H9 (cell line): ENCODE results near the gene LHPP. TPM values are rescaled to one million over a fixed set of nuclear protein-coding genes. Genes with fewer than 3 reads are reported as not detected.

Source experiments
- DNase-seq: peaks from one replicate; pipeline ENCODE4 v3.0.0-alpha.2; 2017
- H2AFZ ChIP-seq: one replicate; pipeline ENCODE4 v1.6.1; 2013; ENCODE audit warnings: mild to moderate bottlenecking, low read length, control low read depth, moderate library complexity
- H2AK5ac ChIP-seq: 2 replicates; pipeline ENCODE4 v1.6.1; 2013; ENCODE audit warnings: low read length, control low read depth, mixed read lengths; ENCODE audit not compliant: insufficient read length
- H2BK120ac ChIP-seq: one replicate; pipeline ENCODE4 v1.6.1; 2013; ENCODE audit warnings: low read depth, mild to moderate bottlenecking, low read length, control low read depth, inconsistent platforms; ENCODE audit not compliant: poor library complexity, severe bottlenecking
- H2BK12ac ChIP-seq: 2 replicates; pipeline ENCODE4 v1.6.1; 2013; ENCODE audit warnings: low read length, control low read depth, mixed read lengths, low read depth; ENCODE audit not compliant: insufficient read length
- H2BK15ac ChIP-seq: 2 replicates; pipeline ENCODE4 v1.6.1; 2013; ENCODE audit warnings: low read depth, low read length, control low read depth
- H2BK20ac ChIP-seq: one replicate; pipeline ENCODE4 v1.6.1; 2013; ENCODE audit warnings: low read depth, mild to moderate bottlenecking, low read length, control low read depth, inconsistent platforms; ENCODE audit not compliant: poor library complexity, severe bottlenecking
- H2BK5ac ChIP-seq: 2 replicates; pipeline ENCODE4 v1.6.1; 2013; ENCODE audit warnings: low read length, control low read depth, mixed read lengths; ENCODE audit not compliant: insufficient read length
- H3K14ac ChIP-seq: 2 replicates; pipeline ENCODE4 v1.6.1; 2013; ENCODE audit warnings: low read length, control low read depth; ENCODE audit not compliant: insufficient read depth
- H3K18ac ChIP-seq: 2 replicates; pipeline ENCODE4 v1.6.1; 2013; ENCODE audit warnings: low read depth, mild to moderate bottlenecking, mixed read lengths, low read length, control low read depth; ENCODE audit not compliant: insufficient read length
- H3K23ac ChIP-seq: 2 replicates; pipeline ENCODE4 v1.6.1; 2013; ENCODE audit warnings: low read length, control low read depth, mixed read lengths, low read depth; ENCODE audit not compliant: insufficient read length
- H3K23me2 ChIP-seq: 2 replicates; pipeline ENCODE4 v1.6.1; 2013; ENCODE audit warnings: low read depth, mild to moderate bottlenecking, mixed read lengths, low read length, control low read depth; ENCODE audit not compliant: insufficient read length, poor library complexity, severe bottlenecking
- H3K27ac ChIP-seq: 2 replicates; pipeline ENCODE4 v1.5.1; 2013; ENCODE audit warnings: low read length, control low read depth, mixed read lengths, low read depth; ENCODE audit not compliant: insufficient read length
- H3K27me3 ChIP-seq: 2 replicates; pipeline ENCODE4 v1.6.1; 2013; ENCODE audit warnings: low read length, control low read depth, inconsistent platforms; ENCODE audit not compliant: insufficient read depth
- H3K4ac ChIP-seq: 2 replicates; pipeline ENCODE4 v1.6.1; 2013; ENCODE audit warnings: low read depth, mild to moderate bottlenecking, control low read depth, inconsistent platforms, low read length, moderate library complexity
- H3K4me1 ChIP-seq: 2 replicates; pipeline ENCODE4 v1.6.1; 2013; ENCODE audit warnings: low read length, control low read depth, inconsistent platforms; ENCODE audit not compliant: insufficient read depth
- H3K4me2 ChIP-seq: 2 replicates; pipeline ENCODE4 v1.6.1; 2013; ENCODE audit warnings: low read length, control low read depth, mixed read lengths; ENCODE audit not compliant: insufficient read length, insufficient read depth
- H3K56ac ChIP-seq: 2 replicates; pipeline ENCODE4 v1.6.1; 2013; ENCODE audit warnings: low read depth, mild to moderate bottlenecking, mixed read lengths, low read length, control low read depth; ENCODE audit not compliant: insufficient read length
- H3K79me1 ChIP-seq: 2 replicates; pipeline ENCODE4 v1.6.1; 2013; ENCODE audit warnings: low read depth, mild to moderate bottlenecking, moderate library complexity, low read length, control low read depth, inconsistent platforms; ENCODE audit not compliant: insufficient read depth, poor library complexity, severe bottlenecking
- H3K79me2 ChIP-seq: 2 replicates; pipeline ENCODE4 v1.6.1; 2013; ENCODE audit warnings: low read length, control low read depth, inconsistent platforms; ENCODE audit not compliant: insufficient read depth
- H3K9ac ChIP-seq: 2 replicates; pipeline ENCODE4 v1.6.1; 2013; ENCODE audit warnings: low read length, control low read depth, mixed read lengths; ENCODE audit not compliant: insufficient read length; ENCODE audit errors: extremely low read depth
- H3K9me3 ChIP-seq: one replicate; pipeline ENCODE4 v1.6.1; 2013; ENCODE audit warnings: low read depth, low read length, inconsistent platforms; ENCODE audit not compliant: control insufficient read depth
- H3T11ph ChIP-seq: one replicate; pipeline ENCODE4 v1.6.1; 2013; ENCODE audit warnings: mild to moderate bottlenecking, low read length, control low read depth, inconsistent platforms
- H4K20me1 ChIP-seq: one replicate; pipeline ENCODE4 v1.6.1; 2013; ENCODE audit not compliant: control insufficient read depth, insufficient read length, insufficient read depth
- H4K5ac ChIP-seq: 2 replicates; pipeline ENCODE4 v1.6.1; 2013; ENCODE audit warnings: low read depth, mild to moderate bottlenecking, mixed read lengths, low read length, control low read depth; ENCODE audit not compliant: insufficient read length
- H4K8ac ChIP-seq: replicated peaks from 2 replicates; pipeline ENCODE4 v1.6.1; 2013; ENCODE audit warnings: low read length, control low read depth, mixed read lengths, low read depth; ENCODE audit not compliant: insufficient read length
- H4K91ac ChIP-seq: 2 replicates; pipeline ENCODE4 v1.6.1; 2013; ENCODE audit warnings: low read depth, mild to moderate bottlenecking, moderate library complexity, mixed read lengths, low read length, control low read depth; ENCODE audit not compliant: insufficient read length
- H3K27ac Mint-ChIP-seq, 3 experiments: 2 replicates in 2 of 3; 3 replicates in 1 of 3; pipeline ENCODE4 v1.8.0; 2020 to 2021; ENCODE audit warnings: mixed read lengths in 3 of 3, mild to moderate bottlenecking in 1 of 3, moderate library complexity in 1 of 3
- H3K27me3 Mint-ChIP-seq: 2 replicates; pipeline ENCODE4 v1.8.0; 2021; ENCODE audit warnings: low read depth, mild to moderate bottlenecking, moderate library complexity, mixed read lengths
- H3K36me3 Mint-ChIP-seq, 3 experiments: 2 replicates in 2 of 3; 3 replicates in 1 of 3; pipeline ENCODE4 v1.8.0; 2020 to 2021; ENCODE audit warnings: low read depth in 3 of 3, mixed read lengths in 3 of 3; ENCODE audit not compliant: insufficient read depth in 1 of 3
- H3K4me1 Mint-ChIP-seq, 2 experiments: 2 replicates each; pipeline ENCODE4 v1.8.0; 2020; ENCODE audit warnings: mixed read lengths in 2 of 2
- H3K4me3 Mint-ChIP-seq, 2 experiments: 2 replicates in 1 of 2; 3 replicates in 1 of 2; pipeline ENCODE4 v1.8.0; 2020 to 2021; ENCODE audit warnings: mild to moderate bottlenecking in 2 of 2, mixed read lengths in 2 of 2, moderate library complexity in 1 of 2
- H3K9me3 Mint-ChIP-seq, 2 experiments: 2 replicates in 1 of 2; 3 replicates in 1 of 2; pipeline ENCODE4 v1.8.0; 2020; ENCODE audit warnings: mild to moderate bottlenecking in 2 of 2, mixed read lengths in 2 of 2, moderate library complexity in 1 of 2
- CTCF ChIP-seq: fragments of 200-600 bp; sonication (generic); conservative IDR thresholded peaks from 3 replicates; pipeline ENCODE4 v1.8.0; 2021; ENCODE audit warnings: antibody characterized with exemption, mild to moderate bottlenecking
- WGBS: extraction: QIAGEN DNeasy Blood & Tissue Kit; methylation state at CpG from one replicate; pipeline ENCODE4 v1.1.7; 2013; ENCODE audit warnings: missing lambda C conversion rate, low lambda C conversion rate, mixed read lengths; ENCODE audit not compliant: insufficient read length; ENCODE audit errors: extremely low coverage; 5-methylcytosine and 5-hydroxymethylcytosine counted together
- total RNA-seq: library from RNA; stranded (reverse); gene quantifications from 2 replicates; pipeline ENCODE4 v1.2.1, GENCODE V29; 2021

LHPP gene
- total RNA-seq, 1 experiment from 2014 or later = 29.6 TPM

GRCh38 chr10:124663228-124663627 lies 201.6 kb downstream of the LHPP start:
- WGBS = no CpG with 5 or more reads among the region's 8 CpGs
- Histone ChIP-seq H2AFZ (no peak overlapping the region), H3T11ph (no peak overlapping the region), H4K5ac (no peak overlapping the region), H2BK15ac (no peak overlapping the region), H3K56ac (no peak overlapping the region), H3K27me3 (no peaks in the 10 kb centered on the region), H3K23me2 (no peaks in the 10 kb centered on the region), H3K4ac (no peak overlapping the region), H2AK5ac (no peak overlapping the region), H2BK5ac (no peak overlapping the region), H4K91ac (no peak overlapping the region), H3K9ac (no peak overlapping the region), H2BK12ac (no peak overlapping the region), H3K23ac (no peak overlapping the region), H3K4me1 (no peaks in the 10 kb centered on the region), H3K9me3 (no peaks in the 10 kb centered on the region), H3K27ac (no peak overlapping the region), H4K20me1 (no peaks in the 10 kb centered on the region), H3K14ac (no peak overlapping the region; the same call in 1 of the 2 replicates), H3K79me1 (no peaks in the 10 kb centered on the region), H3K18ac (no peak overlapping the region), H3K79me2 (no peaks in the 10 kb centered on the region), H4K8ac (no peak overlapping the region), H2BK20ac (no peak overlapping the region), H2BK120ac (no peak overlapping the region), H3K4me2 (no peak overlapping the region)
- no peak overlapping the region for H3K4me3 Mint-ChIP-seq
- H3K9me3 Mint-ChIP-seq = no peaks in the 10 kb centered on the region
- no peaks in the 10 kb centered on the region; a peak in 1 of 7 replicates for H3K36me3 Mint-ChIP-seq
- no peak for TF ChIP-seq CTCF
- H3K4me1 Mint-ChIP-seq = peaks cover 8% of the 10 kb centered on the region in 2 experiments
- no peaks in the 10 kb centered on the region; the same call in 1 of the 2 replicates for H3K27me3 Mint-ChIP-seq
- peak overlapping the region in 1 of 3 experiments; percentile 57; a peak in 1 of 7 replicates for H3K27ac Mint-ChIP-seq
- no peak for DNase-seq

Other genes starting within 250 kb of the LHPP start
- gene OAT, start 42.9 kb upstream of the LHPP start, total RNA-seq = 65.2 and 67.9 TPM in 2 replicates
- 14.9 and 15.3 TPM in 2 replicates for gene NKX1-2, start 11.8 kb upstream of the LHPP start, total RNA-seq